Heart right ventricle (tissue), 16 donors: Measurements from ENCODE around the gene PHLPP1. TPM values are rescaled to one million over a fixed set of nuclear protein-coding genes. Genes with fewer than 3 reads are reported as not detected.
A peak's percentile ranks its signal among the peaks of the same experiment; 100 is the strongest.

Experiments used
- ATAC-seq, 8 donors: fragments of 200-7000 bp; cut with Tn5 transposase; one replicate each; pipeline ENCODE4 v1.9.1; 2020; ENCODE audit warnings: mild to moderate bottlenecking in 8 of 8, moderate library complexity in 8 of 8, moderate number of reproducible peaks in 1 of 8
- DNase-seq, 2 donors: peaks; one replicate each; pipeline ENCODE4 v3.0.0-alpha.2; 2020
- H3K27ac ChIP-seq, 10 donors: fragments of 200-600 bp; sonication (generic) in 2 of 10; one replicate each; pipeline versions ENCODE4 v1.5.0 to v1.8.0; 2020 to 2022; ENCODE audit warnings: mild to moderate bottlenecking in 3 of 10
- H3K27me3 ChIP-seq, 7 donors: fragments of 200-600 bp; one replicate each; pipeline ENCODE4 v1.8.0; 2021 to 2022; ENCODE audit warnings: mild to moderate bottlenecking in 2 of 7
- H3K36me3 ChIP-seq, 9 donors: fragments of 200-600 bp; sonication (generic) in 1 of 9; one replicate each; pipeline versions ENCODE4 v1.5.0 to v1.8.0; 2020 to 2022; ENCODE audit warnings: mild to moderate bottlenecking in 2 of 9
- H3K4me1 ChIP-seq, 9 donors: fragments of 200-600 bp; sonication (generic) in 1 of 9; one replicate each; pipeline versions ENCODE4 v1.5.0 to v1.8.0; 2020 to 2022; ENCODE audit warnings: mild to moderate bottlenecking in 4 of 9
- H3K4me3 ChIP-seq, 10 donors: fragments of 200-600 bp; sonication (generic) in 2 of 10; one replicate each; pipeline versions ENCODE4 v1.5.0 to v1.8.0; 2020 to 2022; ENCODE audit warnings: mild to moderate bottlenecking in 7 of 10, moderate library complexity in 2 of 10
- H3K9me3 ChIP-seq, 11 donors: fragments of 200-600 bp in 10 of 11; sonication (generic) in 2 of 11; one replicate each; pipeline versions ENCODE4 v1.5.0 to v1.8.0; 2013 to 2022; ENCODE audit warnings: mild to moderate bottlenecking in 2 of 11, control low read depth in 1 of 11, moderate library complexity in 1 of 11
- CTCF ChIP-seq, 9 donors: fragments of 200-600 bp; sonication (generic) in 2 of 9; IDR thresholded peaks; one replicate each; pipeline versions ENCODE4 v1.5.0 to v1.8.0; 2021 to 2022; ENCODE audit warnings: antibody characterized with exemption in 9 of 9, mild to moderate bottlenecking in 5 of 9, moderate library complexity in 1 of 9
- WGBS, 2 donors: extraction: QIAGEN DNeasy Blood & Tissue Kit; methylation state at CpG; one replicate each; pipeline ENCODE4 v1.1.7; 2013; ENCODE audit warnings: inconsistent platforms in 1 of 2; 5-methylcytosine and 5-hydroxymethylcytosine counted together
- intact Hi-C, 10 donors: fragments of 100-400 bp; cut with DNase I; formaldehyde crosslinking; loops; one replicate each; pipeline versions ENCODE4 v1.11.1 to v1.14.2; 2022
- polyA plus RNA-seq, 2 donors: library from polyadenylated mRNA; stranded (reverse); fragments of 200-250 nt; gene quantifications; one replicate each; pipeline ENCODE4 v1.2.3, GENCODE V29; 2013
- total RNA-seq, 10 donors: library from RNA; stranded (reverse); fragmentation: NEBNext Ultra II Directional in 3 of 10; extraction: Animal tissue kit (Norgen Biotek cat#: 25700) in 3 of 10; gene quantifications; one replicate each; pipeline versions ENCODE4 v1.2.1 to v1.2.4, GENCODE V29; 2021 to 2023
- donor health status: Arrhythmogenic right ventricular cardiomyopathy.
- donor health status: ischemic (EF 13 %, LVEDD 7.1; RV severe dilation, severe dysfunction).
- donor health status: healthy with polysubstance abuse.
- donor health status: DM: no; HTN: yes; CAD: no.
- donor health status: DM: no; HTN: no; CAD: no.
- donor health status: ischemic (EF 25% LVEDD 6.9; RV normal size, moderate dysfunction).
- donor health status: ischemic (EF 25% LVEDD 5.7; RV mildly dilated, moderate dysfunction).
- donor health status: healthy.
- donor health status: DM: yes; HTN: yes; CAD: no.
- donor health status: Ischemic cardiomyopathy.
- donor health status: ischemic (EF 35%, LVEDD 5.7; RV mildly dilated, moderate dysfunction).
- donor health status: nonischemic (EF 11% LVEDD 7.7; RV severe dilation, severe dysfunction).
- donor health status: DM: yes; HTN: yes; CAD: no.
- donor health status: PGD.
- donor health status: ischemic (EF 29% LVEDD 5.4; RV normal size, mild dysfunction).
- donor health status: nonischemic (EF 23%, LVEDD 6.1; RV moderate dilation, normal function).

Gene PHLPP1
- total and polyA plus RNA-seq, 12 donors, result 1.8 to 10.7 (median 8.0) TPM

- TF ChIP-seq CTCF (IDR thresholded peaks at IDR 0.05), result no peak
- DNase-seq, result no peak
- Histone ChIP-seq H3K27me3 (no peaks in the 10 kb centered on the region), H3K36me3 (no peaks in the 10 kb centered on the region), H3K9me3 (peaks cover 0 to 16% (median 7%) of the 10 kb centered on the region in 11 donors), H3K4me1 (peaks cover 0 to 28% (median 6%) of the 10 kb centered on the region in 9 donors), H3K4me3 (no peak overlapping the region), H3K27ac (no peak overlapping the region)
- 74 to 75% methylated on average over 1 of the region's 1 CpG for WGBS, 2 donors
- intact Hi-C loops, result loop anchor here in 2 of 10 donors (5.0 to 10.0 kb wide), 2 partner anchors 62 to 129 kb away; no protein-coding TSS in a partner anchor
- no peak for ATAC-seq
Measured at GRCh38 chr18:62735387-62735786, 20.0 kb downstream of the PHLPP1 start.

DNA sequence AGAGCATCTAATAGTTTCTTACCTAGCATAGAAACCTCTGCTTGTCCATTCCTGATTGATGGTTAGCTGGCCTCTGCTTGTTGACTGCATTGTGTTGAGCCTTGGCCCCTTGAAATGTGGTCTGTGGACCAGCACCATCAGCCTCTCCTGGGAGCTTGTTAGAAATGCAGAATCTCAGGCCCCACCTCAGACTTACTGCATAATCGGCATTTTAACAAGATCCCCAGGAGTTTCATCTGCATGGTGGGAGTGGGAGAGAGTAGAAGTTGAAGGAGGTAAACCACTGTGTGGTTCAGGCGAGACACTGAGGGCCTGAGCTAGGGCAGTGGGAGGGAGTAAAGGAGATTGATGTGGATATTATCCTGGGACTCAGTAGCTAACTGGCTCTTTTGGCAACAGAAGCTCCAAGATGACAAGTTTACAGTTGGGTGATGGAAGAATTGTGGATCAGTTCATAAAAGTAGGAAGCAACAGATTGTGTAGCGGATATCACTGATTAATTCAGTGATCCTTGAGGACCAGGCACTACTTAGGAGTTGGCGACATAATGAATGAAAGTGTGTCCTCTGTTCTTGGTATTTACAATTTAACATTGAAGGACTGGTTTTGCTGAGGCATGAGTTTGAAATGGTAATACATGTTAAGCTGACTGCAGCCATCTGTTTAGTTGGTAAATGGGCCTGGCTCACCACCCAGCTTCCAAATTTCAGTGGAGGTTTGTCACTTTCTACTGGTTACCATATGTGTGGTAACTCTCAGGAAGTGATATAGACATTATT, 20.9 kb downstream of the PHLPP1 start:
- intact Hi-C loops, result loop anchor here in 2 of 10 donors (5.0 to 10.0 kb wide), 2 partner anchors 61 to 129 kb away; no protein-coding TSS in a partner anchor
- Histone ChIP-seq H3K4me1 (peaks cover 0 to 37% (median 14%) of the 10 kb centered on the region in 9 donors), H3K9me3 (peaks cover 0 to 15% (median 7%) of the 10 kb centered on the region in 11 donors), H3K4me3 (no peak overlapping the region), H3K27me3 (no peaks in the 10 kb centered on the region), H3K27ac (no peak overlapping the region), H3K36me3 (no peaks in the 10 kb centered on the region)
- DNase-seq, result no peak
- no peak for TF ChIP-seq CTCF (IDR thresholded peaks at IDR 0.05)
- no peak for ATAC-seq
- WGBS, 2 donors, result 98 to 99% methylated on average over 4 of the region's 4 CpGs

GRCh38 chr18:62737241-62737873, 22.0 kb downstream of the PHLPP1 start:
- intact Hi-C loops, result loop anchor here in 2 of 10 donors (5.0 to 10.0 kb wide), 2 partner anchors 60 to 127 kb away; no protein-coding TSS in a partner anchor
- no peaks in the 10 kb centered on the region for H3K27me3 ChIP-seq
- 49 to 69% methylated on average over 6 of the region's 6 CpGs for WGBS, 2 donors
- H3K27ac ChIP-seq, result no peak overlapping the region
- TF ChIP-seq CTCF (IDR thresholded peaks at IDR 0.05), result no peak
- H3K36me3 ChIP-seq, result no peaks in the 10 kb centered on the region
- ATAC-seq (peak in 1 of 8 donors; percentile 21), DNase-seq (no peak)
- H3K4me1 ChIP-seq, result peaks cover 0 to 42% (median 14%) of the 10 kb centered on the region in 9 donors
- peaks cover 0 to 5% (median 2%) of the 10 kb centered on the region in 11 donors for H3K9me3 ChIP-seq
- H3K4me3 ChIP-seq, result no peak overlapping the region

- intact Hi-C loops, result loop anchor here in 2 of 10 donors (5.0 to 10.0 kb wide), 2 partner anchors 59 to 126 kb away; no protein-coding TSS in a partner anchor
- no peak overlapping the region for H3K27ac ChIP-seq
- DNase-seq (no peak), ATAC-seq (peak in 3 of 8 donors; percentile 44 to 83 (median 66))
- 94 to 97% methylated on average over 1 of the region's 1 CpG for whole genome bisulfite sequencing, 2 donors
- H3K27me3 ChIP-seq, result no peaks in the 10 kb centered on the region
- H3K9me3 ChIP-seq, result no peaks in the 10 kb centered on the region
- peaks cover 0 to 42% (median 14%) of the 10 kb centered on the region in 9 donors for H3K4me1 ChIP-seq
- no peak for TF ChIP-seq CTCF (IDR thresholded peaks at IDR 0.05)
- no peaks in the 10 kb centered on the region for H3K36me3 ChIP-seq
- no peak overlapping the region for H3K4me3 ChIP-seq
Measured at GRCh38 chr18:62738639-62739038, 23.3 kb downstream of the PHLPP1 start.
